ENCODE measurements around the gene WDR31.
"Not testable (repeated sequence)": the region's sequence is repeated elsewhere in the genome, so short reads cannot be mapped to it uniquely, and the experiment has no call there.

WDR31 gene

DNA sequence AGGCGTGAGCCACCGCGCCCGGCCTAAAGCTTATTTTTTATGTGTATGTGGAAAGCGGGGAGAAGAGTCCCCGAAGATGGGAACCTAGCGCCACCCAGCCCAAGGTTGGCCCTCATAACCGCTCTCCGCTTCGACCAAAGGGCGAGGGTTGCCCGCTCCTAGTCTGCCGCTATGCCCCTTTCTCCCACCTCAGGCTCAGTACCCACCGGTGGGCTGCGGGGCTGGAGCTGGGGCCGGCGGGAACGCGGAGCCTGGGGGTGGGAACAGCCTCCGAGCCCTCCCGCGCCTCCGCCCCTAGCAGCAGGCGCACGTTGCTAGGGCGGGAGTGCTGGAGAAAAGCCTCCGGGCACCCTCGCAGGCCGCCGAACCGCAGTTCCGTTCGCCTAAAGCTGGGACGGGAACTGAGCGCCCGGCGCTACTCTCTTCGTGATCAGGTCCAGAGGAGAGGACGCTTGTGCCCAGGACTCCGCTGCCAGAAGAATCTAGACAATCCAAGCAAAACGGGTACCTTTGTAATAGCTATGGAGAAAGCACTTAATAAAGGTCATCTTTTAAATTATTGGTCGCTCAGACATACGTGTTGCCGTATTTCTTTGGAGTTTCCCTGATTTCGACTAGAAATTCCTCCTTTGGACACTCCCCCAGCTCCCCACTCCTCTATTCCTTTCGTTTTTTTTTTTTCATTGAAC lies at the start of gene WDR31:
WDR31 (minus strand) TSS at position 265 of the 689 bp plus-strand sequence. CDS start 8,253 bp downstream, outside the sequence.
- peak; percentile 10 for DNase-seq

DNA sequence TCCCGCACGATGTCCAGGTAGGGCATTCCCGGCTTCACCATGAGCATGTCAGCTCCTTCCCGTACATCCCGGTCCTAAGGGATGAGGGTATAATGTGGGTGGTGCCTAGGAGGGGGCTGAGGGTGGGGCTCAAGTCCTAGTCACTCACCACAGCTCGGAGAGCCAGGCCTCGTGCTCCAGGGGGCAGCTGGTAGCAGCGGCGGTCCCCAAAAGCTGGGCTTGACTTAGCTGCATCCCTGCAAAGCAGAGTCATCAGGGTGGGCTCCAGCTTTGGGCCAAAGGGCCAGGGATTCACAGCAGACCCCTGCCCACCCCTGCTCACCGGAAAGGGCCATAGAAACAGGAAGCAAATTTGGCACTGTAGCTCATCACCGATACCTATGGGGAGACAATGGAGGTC lies 49.4 kb upstream of the WDR31 start:
- no peak for DNase-seq

DNA sequence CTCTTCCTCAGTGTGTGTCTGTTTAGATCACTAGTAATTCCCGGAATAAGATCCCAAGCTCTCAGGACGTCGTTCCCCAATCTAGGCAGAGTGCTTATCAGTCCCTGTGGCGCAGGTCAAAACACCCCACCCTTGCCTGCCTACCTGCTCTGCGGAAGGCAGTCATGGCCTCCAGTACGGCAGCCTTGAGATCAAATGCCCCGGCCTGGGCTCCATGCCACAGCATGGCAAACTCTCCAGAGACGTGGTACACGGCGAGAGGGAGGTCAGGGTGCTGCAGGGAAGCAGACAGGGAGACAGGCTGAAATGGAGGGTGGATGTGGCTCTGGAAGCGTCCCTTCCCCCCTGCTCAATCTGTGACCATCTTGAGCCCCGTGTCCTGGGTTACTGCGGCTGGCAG lies 48.8 kb upstream of the WDR31 start:
- no peak for DNase-seq

DNA sequence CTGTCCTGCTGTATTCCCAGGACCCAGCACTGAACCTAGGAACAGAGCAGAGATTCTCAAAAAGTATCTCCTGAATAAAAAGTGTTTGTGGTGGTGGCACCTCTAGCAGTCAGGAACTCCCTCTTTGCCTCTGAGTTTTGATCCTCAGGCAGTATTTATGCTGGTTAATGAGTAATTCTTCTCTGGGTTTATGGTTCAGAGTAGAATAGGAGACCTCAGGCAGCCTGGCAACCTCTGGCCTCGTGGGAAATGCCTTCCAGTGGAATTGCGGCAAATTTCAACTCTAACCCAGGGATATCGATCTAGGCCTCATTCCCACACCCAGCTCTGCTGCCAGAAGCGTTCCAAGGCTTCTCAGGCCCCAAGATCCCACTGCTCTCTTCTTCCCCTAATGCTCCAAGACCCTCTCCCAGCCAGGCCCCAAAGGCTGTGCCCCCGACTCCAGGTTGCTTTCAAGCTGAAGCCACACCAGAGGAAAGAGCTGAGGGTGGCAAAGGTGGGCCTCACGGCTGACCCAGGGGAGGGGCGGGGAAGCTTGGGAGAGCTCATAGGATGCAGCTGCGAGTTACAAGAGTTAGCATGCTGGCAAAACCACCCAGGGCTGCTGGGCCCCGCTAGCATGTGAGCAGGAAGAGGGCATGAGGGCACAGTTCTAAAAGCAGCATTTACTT lies 47.6 kb upstream of the WDR31 start:
- no peak for DNase-seq

DNA sequence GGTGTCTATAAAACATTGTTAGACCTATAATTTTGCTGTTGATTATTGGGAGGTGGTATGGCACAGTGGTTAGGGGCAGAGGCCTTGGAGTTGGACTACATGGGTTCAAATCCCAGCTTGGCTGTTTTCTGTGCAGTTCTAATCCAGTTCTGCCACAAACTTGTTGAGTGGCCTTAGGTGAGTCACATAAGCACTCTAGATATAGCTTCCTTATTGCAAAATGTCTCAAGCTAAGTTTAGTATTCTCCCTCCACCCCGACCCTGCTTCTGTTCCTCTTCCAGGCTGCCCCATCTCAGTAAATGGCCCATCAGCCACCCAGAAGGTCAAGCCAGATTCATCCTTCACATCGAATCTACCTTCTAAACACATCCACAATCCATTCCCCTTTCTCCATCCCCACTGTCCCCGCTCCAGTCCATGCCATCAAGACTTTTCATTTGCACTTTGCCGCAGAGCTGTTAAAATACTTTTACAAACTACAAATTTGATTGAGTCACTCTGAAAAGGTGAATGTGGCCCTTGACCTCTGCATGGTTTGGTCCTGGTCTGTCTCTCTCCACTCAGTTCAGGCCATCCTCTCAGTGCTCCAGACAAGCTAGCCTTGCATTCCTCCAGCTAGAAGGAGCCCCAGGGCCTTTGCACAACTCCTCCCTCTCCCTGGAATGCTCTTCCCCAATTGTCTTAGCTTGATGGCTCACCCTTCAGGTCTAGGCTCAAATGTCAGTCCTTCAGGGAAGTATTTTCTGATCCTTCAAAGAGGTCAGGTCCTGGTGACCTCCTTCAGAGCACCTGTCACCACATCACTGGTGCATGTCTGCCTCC lies 46.7 kb upstream of the WDR31 start:
- no peak for DNase-seq

DNA sequence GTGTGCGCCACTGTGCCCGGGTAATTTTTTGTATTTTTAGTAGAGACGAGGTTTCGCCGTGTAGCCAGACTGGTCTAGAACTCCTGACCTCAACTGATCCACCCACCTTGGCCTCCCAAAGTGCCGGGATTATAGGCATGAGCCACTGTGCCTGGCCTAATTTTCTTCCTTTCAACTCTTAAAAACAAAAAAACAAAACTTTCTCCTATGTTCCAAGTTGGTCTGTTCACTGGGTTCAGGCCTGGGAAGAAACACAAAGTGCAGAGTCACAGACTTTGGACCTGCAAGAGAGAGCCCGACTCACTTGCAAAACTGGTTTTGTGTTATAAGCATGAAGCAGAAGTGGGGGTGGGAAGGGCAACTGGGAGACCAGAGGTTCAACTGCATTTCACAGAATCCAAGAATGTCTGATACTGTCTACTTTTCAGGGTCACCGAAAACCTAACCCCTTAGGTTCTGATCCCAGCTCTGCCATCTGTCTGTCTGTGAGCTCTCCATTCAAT lies 41.9 kb upstream of the WDR31 start:
- no peak for DNase-seq

DNA sequence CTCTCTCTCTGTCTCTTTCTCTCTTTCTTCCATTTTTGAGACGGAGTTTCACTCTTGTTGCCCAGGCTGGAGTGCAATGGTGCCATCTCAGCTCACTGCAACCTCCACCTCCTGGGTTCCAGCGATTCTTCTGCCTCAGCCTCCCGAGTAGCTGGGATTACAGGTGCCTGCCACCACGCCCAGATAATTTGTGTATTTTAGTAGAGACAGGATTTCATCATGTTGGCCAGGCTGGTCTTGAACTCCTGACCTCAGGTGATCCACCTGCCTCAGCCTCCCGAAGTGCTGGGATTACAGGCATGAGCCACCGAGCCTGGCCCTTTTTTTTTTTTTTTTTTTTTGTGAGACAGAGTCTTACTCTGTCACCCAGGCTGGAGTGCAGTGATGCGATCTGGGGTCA lies 41.4 kb upstream of the WDR31 start:
- not testable (repeated sequence) for DNase-seq

DNA sequence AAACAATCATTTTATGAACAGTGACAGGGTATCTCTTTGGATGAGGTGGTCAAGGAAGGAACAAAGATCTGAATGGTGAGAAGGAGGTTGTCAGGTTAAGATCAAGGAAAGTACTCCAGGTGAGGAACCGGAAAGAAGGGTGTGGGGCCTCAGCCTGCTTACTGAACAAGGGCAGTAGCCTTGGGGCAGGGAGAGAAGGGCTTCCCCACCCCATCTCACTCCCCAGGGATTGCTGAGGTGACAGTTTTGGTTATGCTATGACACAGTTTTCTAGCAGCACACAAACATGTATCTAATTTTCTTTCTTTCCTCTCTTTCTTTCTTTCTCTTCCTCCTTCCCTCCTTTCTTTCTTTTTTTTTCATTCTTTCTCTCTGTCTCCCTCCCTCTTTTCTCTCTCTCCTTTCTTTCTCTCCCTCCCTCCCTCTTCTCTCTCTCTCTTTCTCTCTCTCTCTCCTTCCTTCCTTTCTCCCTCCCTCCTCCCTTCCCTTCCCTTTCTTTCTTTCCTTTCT lies 40.8 kb upstream of the WDR31 start:
- no peak for DNase-seq

DNA sequence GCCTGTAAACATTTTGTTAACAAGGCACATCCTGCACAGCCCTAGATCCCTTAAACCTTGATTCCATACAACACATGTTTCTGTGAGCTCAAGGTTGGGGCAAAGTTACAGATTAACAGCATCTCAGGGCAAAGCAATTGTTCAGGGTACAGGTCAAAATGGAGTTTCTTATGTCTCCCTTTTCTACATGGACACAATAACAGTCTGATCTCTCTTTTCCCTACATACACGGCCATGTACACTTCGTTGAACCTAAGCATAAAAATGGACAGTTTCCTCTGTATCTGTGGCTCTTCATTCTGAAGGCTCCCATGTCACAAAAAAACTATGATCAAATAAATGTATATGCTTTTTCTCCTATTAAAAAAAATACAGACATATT lies 39.7 kb upstream of the WDR31 start:
- DNase-seq, result not testable (repeated sequence)

DNA sequence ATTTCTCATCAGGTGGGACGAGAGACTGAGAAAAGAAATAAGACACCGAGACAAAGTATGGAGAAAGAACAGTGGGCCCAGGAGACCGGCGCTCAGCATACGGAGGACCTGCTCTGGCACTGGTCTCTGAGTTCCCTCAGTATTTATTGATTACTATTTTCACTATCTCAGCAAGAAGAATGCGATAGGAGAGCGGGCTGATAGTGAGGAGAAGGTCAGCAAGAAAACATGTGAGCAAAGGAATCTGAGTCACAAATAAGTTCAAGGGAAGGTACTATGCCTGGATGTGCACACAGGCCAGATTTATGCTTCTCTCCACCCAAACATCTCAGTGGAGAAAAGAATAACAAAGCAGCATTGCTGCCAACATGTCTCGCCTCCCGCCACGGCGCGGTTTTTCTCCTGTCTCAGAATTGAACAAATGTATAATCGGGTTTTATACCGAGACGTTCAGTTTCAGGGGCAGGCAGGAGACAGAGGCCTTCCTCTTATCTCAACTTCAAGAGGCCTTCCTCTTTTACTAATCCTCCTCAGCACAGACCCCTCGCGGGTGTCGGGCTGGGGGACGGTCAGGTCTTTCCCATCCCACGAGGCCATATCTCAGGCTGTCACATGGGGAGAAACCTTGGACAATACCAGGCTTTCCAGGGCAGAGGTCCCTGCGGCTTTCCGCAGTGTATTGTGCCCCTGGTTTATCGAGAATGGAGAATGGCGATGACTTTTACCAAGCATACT lies 39.2 kb upstream of the WDR31 start:
- DNase-seq, result not testable (repeated sequence)

DNA sequence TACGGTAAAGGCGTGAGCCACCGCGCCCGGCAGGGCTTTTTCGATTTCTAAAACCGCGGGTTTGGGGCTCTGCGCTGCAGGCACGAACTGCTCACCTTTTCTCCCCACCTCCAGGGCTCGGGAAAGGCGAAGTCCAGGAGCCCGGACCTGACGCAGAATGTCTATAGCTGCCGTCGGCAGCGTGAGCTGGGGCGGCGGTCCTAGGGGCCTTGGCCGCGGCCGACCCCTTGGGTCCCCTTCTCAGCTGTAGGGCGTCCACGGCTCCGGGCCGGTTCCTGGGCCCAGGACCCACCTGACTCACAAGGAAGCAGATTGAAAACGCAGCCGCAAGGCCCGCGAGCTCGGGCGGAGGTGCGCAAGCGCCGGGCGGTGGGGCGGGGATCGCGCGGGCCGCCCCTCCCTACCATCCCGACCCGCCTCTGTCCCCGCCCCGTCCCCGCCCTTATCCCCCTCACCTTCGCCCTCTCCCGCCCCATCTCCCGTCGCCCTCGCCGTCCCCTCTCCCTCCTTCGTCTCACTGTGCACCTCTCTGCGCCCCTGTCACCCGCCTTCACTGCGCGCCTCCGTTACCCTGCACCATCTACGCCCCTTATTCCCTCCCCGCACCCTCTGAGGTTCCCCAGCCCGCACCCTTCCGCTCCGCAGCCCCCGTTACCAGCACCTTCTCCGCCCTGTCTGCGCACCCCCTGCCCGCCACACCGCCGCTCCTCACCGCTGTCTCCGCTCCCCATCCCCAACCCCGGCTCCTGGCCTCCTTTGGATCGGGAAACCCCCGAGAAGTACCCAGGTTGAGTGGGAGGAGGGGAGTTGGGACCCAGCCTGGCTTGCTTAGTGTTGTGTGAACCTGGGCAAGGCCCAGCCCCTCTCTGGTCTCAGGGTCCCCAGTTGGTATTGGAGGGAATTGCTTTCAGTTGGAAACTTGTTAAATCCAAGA lies 36.8 kb upstream of the WDR31 start, which contains the start of gene HDHD3:
HDHD3 (minus strand) TSS at position 353 of the 934 bp plus-strand sequence. CDS start 2,632 bp downstream, outside the sequence.
- peak; percentile 0 for DNase-seq

DNA sequence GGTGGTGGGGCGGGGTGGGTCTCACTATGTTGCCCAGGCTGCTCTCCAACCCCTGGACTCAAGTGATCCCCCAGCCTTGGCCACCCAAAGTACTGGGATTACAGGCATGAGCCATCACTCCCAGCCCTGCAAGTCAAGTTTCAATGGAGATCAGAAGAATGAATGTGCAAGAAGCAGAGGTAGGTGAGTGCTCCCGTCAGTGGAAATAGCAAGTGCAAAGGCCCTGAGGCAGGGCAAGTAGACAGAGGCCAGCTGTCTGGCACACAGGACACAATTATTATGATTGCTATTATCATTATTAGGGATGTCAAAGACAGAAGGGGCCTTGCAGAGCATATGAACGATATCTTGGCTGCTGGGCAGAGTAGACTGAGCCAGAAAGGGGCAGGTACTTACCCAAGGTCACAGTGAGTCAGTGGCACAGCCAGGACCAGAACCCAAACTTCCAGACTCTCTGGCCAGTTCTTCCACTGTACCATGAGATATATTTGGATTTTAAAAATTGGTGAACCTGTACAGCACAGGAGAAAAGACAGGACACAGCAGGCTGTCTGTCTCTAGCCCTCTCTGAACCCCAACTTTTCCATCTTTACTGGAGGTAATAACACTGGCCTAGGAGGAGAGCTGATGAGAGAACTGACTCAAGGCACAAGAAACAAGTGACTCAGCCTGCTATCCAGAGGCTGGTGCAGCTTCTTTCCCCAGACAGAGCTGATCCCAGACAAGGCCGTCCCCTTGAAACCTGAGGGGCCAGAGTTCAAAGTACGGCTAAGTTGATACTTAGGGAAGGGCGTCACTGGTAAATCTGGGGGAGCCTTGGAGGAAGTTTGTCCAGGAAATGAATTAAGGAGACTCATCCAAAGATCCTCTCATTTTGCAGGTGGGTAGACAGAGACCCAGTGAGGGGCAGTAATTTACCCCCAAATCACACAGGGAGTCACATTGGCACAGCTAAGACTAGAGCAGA lies 35.3 kb upstream of the WDR31 start:
- DNase-seq, result no peak

DNA sequence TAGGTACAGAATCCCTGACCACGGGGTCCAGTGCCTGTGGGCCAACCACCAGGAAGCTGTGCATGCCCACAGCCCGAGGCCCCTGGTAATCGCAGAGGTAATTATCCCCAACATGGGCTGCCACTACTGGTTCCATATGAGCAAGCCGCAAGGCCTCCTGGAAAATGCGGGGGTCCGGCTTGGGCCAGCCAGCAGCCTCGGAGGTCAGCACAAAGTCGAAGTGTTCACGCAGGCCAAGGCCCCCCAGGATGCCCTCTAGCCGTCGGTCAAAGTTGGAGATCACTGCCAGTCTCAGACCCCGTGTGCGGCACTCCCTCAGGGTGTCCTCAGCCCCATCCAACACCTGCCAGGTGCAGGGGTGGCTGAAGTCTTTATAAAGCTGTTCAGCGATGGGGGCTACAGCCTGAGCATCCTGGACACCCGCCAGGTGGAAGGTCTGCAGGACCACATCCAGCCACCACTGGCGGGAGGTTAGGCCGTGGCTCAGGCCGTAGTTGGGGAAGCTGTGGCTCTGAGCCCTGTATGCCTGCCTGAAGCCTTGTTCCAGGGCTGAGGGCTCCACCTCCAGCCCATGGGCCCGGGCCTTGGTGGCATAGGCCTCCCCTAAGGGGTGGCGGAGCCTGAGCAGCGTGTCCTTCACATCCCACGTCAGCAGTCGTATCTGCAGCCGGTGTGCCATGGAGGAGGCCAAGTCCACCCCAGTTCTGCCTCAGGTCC lies 33.8 kb upstream of the WDR31 start:
- DNase-seq, result no peak

DNA sequence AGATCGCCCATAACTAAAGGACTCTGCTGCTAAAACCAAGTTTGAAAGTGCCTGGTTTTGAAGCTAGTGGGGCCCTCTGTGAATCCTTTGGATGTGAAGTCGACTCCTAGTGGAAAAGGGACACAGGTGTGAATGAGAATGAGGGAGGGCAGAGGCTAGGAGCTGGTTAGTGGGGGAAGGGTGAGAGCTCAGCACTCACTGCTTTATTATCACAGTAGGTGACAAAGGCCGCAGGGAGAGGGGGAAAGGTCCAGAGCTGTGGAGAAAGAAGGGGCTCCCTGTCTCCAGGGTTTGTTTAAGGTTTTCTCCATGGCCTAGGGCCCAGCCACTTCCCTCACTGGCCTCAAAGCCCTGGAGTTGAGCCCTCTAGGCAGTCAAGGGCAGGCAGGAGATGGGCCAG lies 33.2 kb upstream of the WDR31 start:
- no peak for DNase-seq

DNA sequence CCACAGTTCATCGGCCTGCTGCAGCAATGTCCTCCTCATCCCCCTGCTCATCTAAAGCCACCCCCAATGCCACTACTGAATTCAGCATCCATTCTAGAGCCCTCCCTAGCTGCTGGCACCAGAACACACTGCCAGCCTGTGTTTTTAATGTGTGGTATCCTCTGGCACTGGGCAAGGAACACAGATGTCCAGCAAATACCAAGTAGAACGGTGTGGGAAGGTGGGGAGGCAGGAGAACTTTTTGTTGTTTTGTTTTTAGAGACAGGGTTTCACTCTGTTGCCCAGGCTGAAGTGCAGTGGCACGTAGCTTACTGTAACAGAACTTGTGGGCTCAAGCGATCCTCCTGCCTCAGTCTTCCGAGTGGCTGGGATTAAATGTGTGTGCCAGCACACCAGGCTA lies 32.0 kb upstream of the WDR31 start:
- no peak for DNase-seq

DNA sequence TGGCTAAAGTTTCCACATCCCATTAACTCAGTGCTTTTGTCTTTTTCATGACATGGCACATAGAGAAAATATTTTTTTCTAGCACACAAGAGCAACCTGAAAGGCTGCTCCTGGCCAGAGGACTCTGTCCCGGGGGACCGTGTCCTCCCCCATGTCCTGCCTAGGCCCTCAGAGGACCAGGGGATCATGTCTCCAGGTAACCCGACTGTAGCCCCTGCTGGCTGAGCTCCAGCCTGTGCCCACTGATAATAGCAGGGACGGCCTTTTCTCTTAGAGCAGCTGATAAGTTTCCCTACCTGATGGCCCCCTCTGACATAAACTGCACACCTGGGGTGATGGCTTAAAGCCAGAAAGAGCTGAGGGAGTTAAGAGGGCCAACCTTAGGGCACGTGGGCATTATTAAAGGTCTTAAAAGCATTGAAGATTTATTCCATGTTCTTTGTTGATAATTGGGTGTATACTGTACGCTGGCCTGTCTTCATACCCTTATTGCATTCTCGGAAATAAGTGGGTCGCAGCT lies 30.8 kb upstream of the WDR31 start:
- DNase-seq, result no peak

DNA sequence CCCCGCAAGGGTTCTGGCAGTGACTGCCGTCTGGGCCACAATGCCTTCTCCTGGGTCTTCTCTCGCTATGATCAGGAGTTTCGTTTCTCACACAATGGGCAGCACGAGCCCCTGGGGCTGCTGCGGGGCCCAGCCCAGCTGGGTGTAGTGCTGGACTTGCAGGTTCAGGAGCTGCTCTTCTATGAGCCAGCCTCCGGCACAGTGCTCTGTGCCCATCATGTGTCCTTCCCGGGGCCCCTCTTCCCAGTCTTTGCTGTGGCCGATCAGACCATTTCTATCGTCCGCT lies 29.7 kb upstream of the WDR31 start:
- DNase-seq, result no peak

DNA sequence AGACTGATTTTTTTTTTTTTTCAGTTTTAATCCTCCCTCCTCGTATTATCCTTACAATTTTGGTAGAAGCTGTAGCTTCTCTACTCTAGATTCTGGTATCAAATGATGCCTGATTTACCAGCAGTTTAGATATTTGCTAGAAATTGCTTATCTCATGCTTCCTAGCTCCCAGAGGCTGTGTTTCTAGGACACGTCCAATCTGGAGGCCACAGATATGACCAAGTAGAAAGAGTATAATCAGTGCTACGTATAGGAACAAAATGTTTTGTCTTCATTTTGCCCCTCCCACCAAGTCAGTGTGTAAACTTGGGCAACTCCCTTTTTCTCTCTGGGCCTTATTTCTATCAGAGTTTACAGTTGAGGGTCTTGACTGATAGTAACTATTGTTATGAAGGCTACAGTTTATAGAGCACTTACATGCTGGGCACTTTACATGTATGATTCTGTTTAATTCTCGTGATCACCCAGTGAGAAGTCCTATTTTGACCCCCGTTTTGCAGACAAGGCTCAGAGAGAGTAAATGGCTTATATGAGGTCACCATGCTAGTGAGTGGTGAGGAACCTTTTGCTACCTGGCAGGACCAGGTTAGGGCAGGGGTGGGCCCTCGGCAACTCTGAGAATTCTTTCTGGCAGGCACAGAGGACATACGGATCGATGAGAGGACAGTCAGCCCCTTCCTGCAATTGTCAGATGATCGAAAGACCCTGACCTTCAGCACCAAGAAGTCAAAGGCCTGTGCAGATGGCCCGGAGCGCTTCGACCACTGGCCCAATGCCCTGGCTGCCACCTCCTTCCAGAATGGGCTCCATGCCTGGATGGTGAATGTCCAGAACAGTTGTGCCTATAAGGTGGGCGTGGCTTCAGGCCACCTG lies 29.1 kb upstream of the WDR31 start:
- no peak for DNase-seq
